Neural cell (in vitro differentiated cells): ENCODE results near the gene TTN.

Experiments
- CTCF ChIP-seq: fragments of 450-650 bp; IDR thresholded peaks from 2 replicates; pipeline ENCODE4 v1.5.1; 2014; ENCODE audit warnings: antibody characterized with exemption, mild to moderate bottlenecking, moderate library complexity; ENCODE audit not compliant: poor library complexity, severe bottlenecking
- EP300 ChIP-seq: fragments of 450-650 bp; conservative IDR thresholded peaks from 2 replicates; pipeline ENCODE4 v1.6.1; 2014; ENCODE audit warnings: antibody characterized with exemption, mild to moderate bottlenecking, moderate library complexity; ENCODE audit not compliant: poor library complexity, severe bottlenecking
- EZH2 ChIP-seq: fragments of 200-600, 300-800 bp; shearing (Covaris generic), sonication (generic); IDR thresholded peaks from 2 replicates; pipeline ENCODE4 v1.6.1; 2014; ENCODE audit warnings: antibody characterized with exemption, low read length, borderline replicate concordance, mild to moderate bottlenecking; ENCODE audit not compliant: insufficient read depth, poor library complexity, severe bottlenecking
- MXI1 ChIP-seq: fragments of 450-650 bp; conservative IDR thresholded peaks from 2 replicates; pipeline ENCODE4 v1.6.1; 2014; ENCODE audit warnings: antibody characterized with exemption, mild to moderate bottlenecking; ENCODE audit not compliant: poor library complexity, severe bottlenecking
- POLR2AphosphoS5 ChIP-seq: IDR thresholded peaks from 2 replicates; pipeline ENCODE4 v1.6.1; 2012
- RAD21 ChIP-seq: fragments of 450-650 bp; conservative IDR thresholded peaks from 2 replicates; pipeline ENCODE4 v1.6.1; 2014; ENCODE audit warnings: antibody characterized with exemption, mild to moderate bottlenecking, moderate library complexity
- SMC3 ChIP-seq: fragments of 450-650 bp; conservative IDR thresholded peaks from 2 replicates; pipeline ENCODE4 v1.6.1; 2014; ENCODE audit warnings: antibody characterized with exemption, mild to moderate bottlenecking, moderate library complexity; ENCODE audit not compliant: poor library complexity
- TAF1 ChIP-seq: IDR thresholded peaks from 2 replicates; pipeline ENCODE4 v1.6.1; 2012; ENCODE audit warnings: low read depth
- TF ChIP-seq, protein P1 (sequence below): IDR thresholded peaks from 2 replicates; pipeline ENCODE4 v1.6.1; 2012; ENCODE audit warnings: borderline replicate concordance

DNA sequence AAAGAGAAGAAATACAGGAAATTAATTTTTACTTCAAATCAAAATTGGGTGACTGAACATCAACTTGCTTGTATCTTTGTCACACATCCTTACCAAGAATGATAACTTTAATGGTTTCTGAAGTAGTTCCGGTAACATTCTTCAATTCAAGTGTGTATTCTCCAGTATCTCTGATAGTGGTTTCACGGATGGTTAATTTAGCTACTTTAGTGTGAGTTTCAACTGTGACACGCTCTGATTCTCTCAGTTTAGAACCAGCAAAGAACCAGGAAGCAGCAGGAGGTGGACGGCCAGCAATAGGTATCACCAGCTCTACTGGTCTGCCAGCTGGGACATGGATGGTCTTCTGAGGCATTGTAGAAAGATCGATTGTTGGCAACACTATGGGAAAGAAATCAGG lies 264.7 kb downstream of the TTN start:
- TF ChIP-seq EZH2, result no peak
- TF ChIP-seq CTCF, result no peak
- TF ChIP-seq, protein P1, sequence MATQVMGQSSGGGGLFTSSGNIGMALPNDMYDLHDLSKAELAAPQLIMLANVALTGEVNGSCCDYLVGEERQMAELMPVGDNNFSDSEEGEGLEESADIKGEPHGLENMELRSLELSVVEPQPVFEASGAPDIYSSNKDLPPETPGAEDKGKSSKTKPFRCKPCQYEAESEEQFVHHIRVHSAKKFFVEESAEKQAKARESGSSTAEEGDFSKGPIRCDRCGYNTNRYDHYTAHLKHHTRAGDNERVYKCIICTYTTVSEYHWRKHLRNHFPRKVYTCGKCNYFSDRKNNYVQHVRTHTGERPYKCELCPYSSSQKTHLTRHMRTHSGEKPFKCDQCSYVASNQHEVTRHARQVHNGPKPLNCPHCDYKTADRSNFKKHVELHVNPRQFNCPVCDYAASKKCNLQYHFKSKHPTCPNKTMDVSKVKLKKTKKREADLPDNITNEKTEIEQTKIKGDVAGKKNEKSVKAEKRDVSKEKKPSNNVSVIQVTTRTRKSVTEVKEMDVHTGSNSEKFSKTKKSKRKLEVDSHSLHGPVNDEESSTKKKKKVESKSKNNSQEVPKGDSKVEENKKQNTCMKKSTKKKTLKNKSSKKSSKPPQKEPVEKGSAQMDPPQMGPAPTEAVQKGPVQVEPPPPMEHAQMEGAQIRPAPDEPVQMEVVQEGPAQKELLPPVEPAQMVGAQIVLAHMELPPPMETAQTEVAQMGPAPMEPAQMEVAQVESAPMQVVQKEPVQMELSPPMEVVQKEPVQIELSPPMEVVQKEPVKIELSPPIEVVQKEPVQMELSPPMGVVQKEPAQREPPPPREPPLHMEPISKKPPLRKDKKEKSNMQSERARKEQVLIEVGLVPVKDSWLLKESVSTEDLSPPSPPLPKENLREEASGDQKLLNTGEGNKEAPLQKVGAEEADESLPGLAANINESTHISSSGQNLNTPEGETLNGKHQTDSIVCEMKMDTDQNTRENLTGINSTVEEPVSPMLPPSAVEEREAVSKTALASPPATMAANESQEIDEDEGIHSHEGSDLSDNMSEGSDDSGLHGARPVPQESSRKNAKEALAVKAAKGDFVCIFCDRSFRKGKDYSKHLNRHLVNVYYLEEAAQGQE, result no peak
- no peak for TF ChIP-seq MXI1
- TF ChIP-seq TAF1, result no peak
- no peak for TF ChIP-seq SMC3
- TF ChIP-seq RAD21, result no peak
- no peak for TF ChIP-seq POLR2AphosphoS5
- TF ChIP-seq EP300, result no peak
